Liver (tissue), 9 donors: ENCODE results near the gene ITGAE. TPM values are rescaled to one million over a fixed set of nuclear protein-coding genes. Genes with fewer than 3 reads are reported as not detected.

Experiments used
- DNase-seq: peaks from one replicate; pipeline ENCODE4 v3.0.0-alpha.2; 2017; ENCODE audit warnings: low spot score
- H3K27ac ChIP-seq, 2 donors: one replicate each; pipeline ENCODE4 v1.7.0; 2013; ENCODE audit warnings: inconsistent platforms in 2 of 2, low read length in 2 of 2, control low read depth in 1 of 2, low read depth in 1 of 2, mild to moderate bottlenecking in 1 of 2
- H3K27me3 ChIP-seq, 4 donors: one replicate each; pipeline versions ENCODE4 v1.6.1 to v1.7.0; 2013; ENCODE audit warnings: low read length in 3 of 4, inconsistent platforms in 1 of 4, mild to moderate bottlenecking in 1 of 4, moderate library complexity in 1 of 4; ENCODE audit not compliant: control insufficient read depth in 4 of 4, insufficient read depth in 4 of 4
- H3K36me3 ChIP-seq, 4 donors: one replicate each; pipeline versions ENCODE4 v1.6.1 to v1.7.0; 2013; ENCODE audit warnings: low read length in 3 of 4, mild to moderate bottlenecking in 3 of 4, low read depth in 1 of 4, moderate library complexity in 1 of 4; ENCODE audit not compliant: control insufficient read depth in 4 of 4, insufficient read depth in 3 of 4
- H3K4me1 ChIP-seq, 4 donors: one replicate each; pipeline versions ENCODE4 v1.6.1 to v1.7.0; 2013; ENCODE audit warnings: low read length in 3 of 4, mild to moderate bottlenecking in 3 of 4, moderate library complexity in 1 of 4; ENCODE audit not compliant: control insufficient read depth in 4 of 4, insufficient read depth in 4 of 4
- H3K4me3 ChIP-seq, 3 donors: one replicate each; pipeline versions ENCODE4 v1.6.1 to v1.7.0; 2013; ENCODE audit warnings: low read length in 3 of 3, control low read depth in 1 of 3, low read depth in 1 of 3, mild to moderate bottlenecking in 1 of 3
- H3K9ac ChIP-seq, 2 donors: one replicate each; pipeline ENCODE4 v1.7.0; 2013; ENCODE audit warnings: low read length in 2 of 2, mild to moderate bottlenecking in 2 of 2, moderate library complexity in 2 of 2, control low read depth in 1 of 2, low read depth in 1 of 2
- H3K9me3 ChIP-seq, 4 donors: one replicate each; pipeline versions ENCODE4 v1.6.1 to v1.7.0; 2013; ENCODE audit warnings: low read length in 3 of 4; ENCODE audit not compliant: control insufficient read depth in 4 of 4
- ATF3 ChIP-seq: IDR thresholded peaks from 2 replicates; pipeline ENCODE4 v1.6.1; 2016; ENCODE audit warnings: antibody characterized with exemption
- CTCF ChIP-seq: fragments of 150-350 bp; IDR thresholded peaks from 2 replicates; pipeline ENCODE4 v1.5.1; 2017; ENCODE audit warnings: improper control_type of control experiment, low read depth, low read length; ENCODE audit not compliant: missing input control
- EGR1 ChIP-seq, 2 donors: IDR thresholded peaks; 2 replicates each; pipeline ENCODE4 v1.6.1; 2016 to 2018; ENCODE audit warnings: antibody characterized with exemption in 2 of 2, low read depth in 2 of 2
- FOXA1 ChIP-seq: IDR thresholded peaks from 2 replicates; pipeline ENCODE4 v1.6.1; 2016; ENCODE audit warnings: antibody characterized with exemption
- GABPA ChIP-seq, 2 donors: IDR thresholded peaks in 1 of 2; conservative IDR thresholded peaks in 1 of 2; 2 replicates each; pipeline ENCODE4 v1.6.1; 2016; ENCODE audit warnings: antibody characterized with exemption in 2 of 2, mild to moderate bottlenecking in 1 of 2, moderate library complexity in 1 of 2
- HNF4A ChIP-seq, 2 donors: conservative IDR thresholded peaks; 2 replicates each; pipeline ENCODE4 v1.6.1; 2016; ENCODE audit warnings: antibody characterized with exemption in 2 of 2, mild to moderate bottlenecking in 2 of 2
- HNF4G ChIP-seq: IDR thresholded peaks from 2 replicates; pipeline ENCODE4 v1.6.1; 2016; ENCODE audit warnings: antibody characterized with exemption
- JUND ChIP-seq, 2 donors: IDR thresholded peaks; 2 replicates each; pipeline ENCODE4 v1.6.1; 2016; ENCODE audit warnings: antibody characterized with exemption in 2 of 2
- NR2F2 ChIP-seq: IDR thresholded peaks from 2 replicates; pipeline ENCODE4 v1.6.1; 2016; ENCODE audit warnings: antibody characterized with exemption
- RAD21 ChIP-seq, 2 donors: IDR thresholded peaks; 2 replicates each; pipeline ENCODE4 v1.6.1; 2016; ENCODE audit warnings: antibody characterized with exemption in 2 of 2, mild to moderate bottlenecking in 2 of 2
- REST ChIP-seq: IDR thresholded peaks from 2 replicates; pipeline ENCODE4 v1.6.1; 2016; ENCODE audit warnings: antibody characterized with exemption, mild to moderate bottlenecking
- SP1 ChIP-seq: IDR thresholded peaks from 2 replicates; pipeline ENCODE4 v1.6.1; 2018; ENCODE audit warnings: antibody characterized with exemption, mild to moderate bottlenecking
- TAF1 ChIP-seq: conservative IDR thresholded peaks from 2 replicates; pipeline ENCODE4 v1.6.1; 2016; ENCODE audit warnings: antibody characterized with exemption, mild to moderate bottlenecking
- YY1 ChIP-seq: IDR thresholded peaks from 2 replicates; pipeline ENCODE4 v1.6.1; 2016; ENCODE audit warnings: antibody characterized with exemption, mild to moderate bottlenecking
- ZBTB33 ChIP-seq: IDR thresholded peaks from 2 replicates; pipeline ENCODE4 v1.6.1; 2016; ENCODE audit warnings: antibody characterized with exemption
- WGBS: extraction: QIAGEN DNeasy Blood & Tissue Kit; methylation state at CpG from one replicate; pipeline ENCODE4 v1.1.7; 2013; 5-methylcytosine and 5-hydroxymethylcytosine counted together
- polyA plus RNA-seq, 2 donors: library from polyadenylated mRNA; stranded (reverse) in 1 of 2; unstranded in 1 of 2; fragments of 200-250 nt in 1 of 2; fragments of >200 nt in 1 of 2; fragmentation: Nextera tagmentation in 1 of 2; extraction: Ambion mirVana in 1 of 2; gene quantifications; one replicate each; pipeline versions ENCODE4 v1.2.1 to v1.2.3, GENCODE V29; 2013 to 2015
- total RNA-seq, 2 donors: library from RNA; depleted of rRNA; stranded (reverse); fragments of >200 nt; gene quantifications; one replicate each; pipeline ENCODE4 v1.2.3, GENCODE V29; 2014
- donor health status: healthy.
- donor health status: healthy.
- donor health status: healthy.
- donor health status: healthy.
- donor health status: healthy.

ITGAE gene
- total and polyA plus RNA-seq, 4 donors: 6.5 to 17.7 (median 12.1) TPM

GRCh38 chr17:3762922-3763776, 37.8 kb downstream of the ITGAE start:
- no peak for DNase-seq
- Histone ChIP-seq H3K36me3 (no peaks in the 10 kb centered on the region), H3K9me3 (no peaks in the 10 kb centered on the region), H3K9ac (no peak overlapping the region), H3K4me1 (no peaks in the 10 kb centered on the region), H3K27me3 (no peaks in the 10 kb centered on the region), H3K4me3 (no peak overlapping the region), H3K27ac (no peak overlapping the region)
- TF ChIP-seq JUND (IDR thresholded peaks at IDR 0.05): no peak
- TF ChIP-seq YY1: no peak
- TF ChIP-seq NR2F2: no peak
- no peak for TF ChIP-seq CTCF
- no peak for TF ChIP-seq FOXA1
- TF ChIP-seq EGR1 (IDR thresholded peaks at IDR 0.05; ENCODE audit: low read depth in 2 of 2): no peak
- WGBS: 89% methylated on average over 14 of the region's 14 CpGs

- Histone ChIP-seq H3K27me3 (no peaks in the 10 kb centered on the region), H3K4me1 (no peaks in the 10 kb centered on the region), H3K4me3 (no peak overlapping the region), H3K9ac (no peak overlapping the region), H3K27ac (no peak overlapping the region), H3K36me3 (no peaks in the 10 kb centered on the region), H3K9me3 (no peaks in the 10 kb centered on the region)
- TF ChIP-seq GABPA (IDR thresholded peaks at IDR 0.05 in 1 of 2, conservative IDR thresholded peaks at IDR 0.05 in 1 of 2): no peak
- TF ChIP-seq TAF1: no peak
- no peak for TF ChIP-seq ZBTB33
- no peak for TF ChIP-seq ATF3
- TF ChIP-seq HNF4G: no peak
- no peak for TF ChIP-seq RAD21 (IDR thresholded peaks at IDR 0.05)
- no peak for TF ChIP-seq SP1
- no peak for TF ChIP-seq EGR1 (IDR thresholded peaks at IDR 0.05; ENCODE audit: low read depth in 2 of 2)
- TF ChIP-seq JUND (IDR thresholded peaks at IDR 0.05): no peak
- no peak for TF ChIP-seq FOXA1
- TF ChIP-seq HNF4A (conservative IDR thresholded peaks at IDR 0.05): no peak
- TF ChIP-seq REST: no peak
- WGBS: 87% methylated on average over 16 of the region's 16 CpGs
- DNase-seq: no peak
Observed at GRCh38 chr17:3761918-3762380, 39.0 kb downstream of the ITGAE start.
